IMR-90 (cell line): Measurements from ENCODE around the gene NRG4. TPM values are rescaled to one million over a fixed set of nuclear protein-coding genes. Genes with fewer than 3 reads are reported as not detected.
A peak's percentile ranks its signal among the peaks of the same experiment; 100 is the strongest.

ENCODE experiments used
- ATAC-seq: fragments of 200-7000 bp; cut with Tn5 transposase; 2 replicates; pipeline ENCODE4 v1.9.1; 2020; ENCODE audit warnings: low read depth, mild to moderate bottlenecking, moderate library complexity
- BruUV-seq: library from RNA; stranded (reverse); fragments of 400-500 nt; replicated peaks from 2 replicates; lab custom pipeline; 2021; lab: Mats Ljungman, UMichigan
- CTCF ChIA-PET: fragments of 300-600 bp; formaldehyde crosslinking; extraction: SDS; loops from one replicate; lab custom pipeline; 2021; ENCODE audit warnings: antibody characterized with exemption; lab: Yijun Ruan, JAX
- POLR2A ChIA-PET: fragments of 300-600 bp; sonication (Branson Sonifier 250); formaldehyde crosslinking; loops from one replicate; lab custom pipeline; 2022; ENCODE audit warnings: antibody characterized with exemption; ENCODE audit not compliant: unreplicated experiment; lab: Charles Lee
- DNase-seq: peaks from one replicate; pipeline ENCODE4 v3.0.0; 2013
- H2AFZ ChIP-seq: replicated peaks from 2 replicates; pipeline ENCODE3; 2013; ENCODE audit warnings: low read length, mild to moderate bottlenecking; ENCODE audit not compliant: poor library complexity
- H2AK5ac ChIP-seq: 2 replicates; pipeline ENCODE4 v1.6.1; 2013; ENCODE audit warnings: low read depth, low read length, inconsistent platforms
- H2AK9ac ChIP-seq: replicated peaks from 2 replicates; pipeline ENCODE3; 2013; ENCODE audit warnings: mild to moderate bottlenecking, low read depth, low read length, moderate library complexity; ENCODE audit not compliant: poor library complexity
- H2BK120ac ChIP-seq: 2 replicates; pipeline ENCODE4 v1.6.1; 2013; ENCODE audit warnings: low read depth, low read length, inconsistent platforms
- H2BK15ac ChIP-seq: 3 replicates; pipeline ENCODE4 v1.6.1; 2013; ENCODE audit warnings: low read depth, low read length, inconsistent platforms
- H2BK20ac ChIP-seq: 2 replicates; pipeline ENCODE4 v1.6.1; 2013; ENCODE audit warnings: low read depth, mild to moderate bottlenecking, inconsistent platforms, low read length, moderate library complexity
- H2BK5ac ChIP-seq: 2 replicates; pipeline ENCODE4 v1.6.1; 2013; ENCODE audit warnings: mild to moderate bottlenecking, low read depth, low read length, inconsistent platforms; ENCODE audit not compliant: poor library complexity, severe bottlenecking
- H3K14ac ChIP-seq: replicated peaks from 2 replicates; pipeline ENCODE4 v1.6.1; 2013; ENCODE audit warnings: low read depth, low read length, inconsistent platforms
- H3K18ac ChIP-seq: 2 replicates; pipeline ENCODE4 v1.6.1; 2013; ENCODE audit warnings: low read depth, low read length, control low read depth
- H3K23ac ChIP-seq: 2 replicates; pipeline ENCODE4 v1.6.1; 2013; ENCODE audit warnings: low read depth, low read length, inconsistent platforms
- H3K27ac ChIP-seq: 2 replicates; pipeline ENCODE4 v1.5.1; 2013; ENCODE audit warnings: mild to moderate bottlenecking, control low read depth, low read length; ENCODE audit not compliant: insufficient read depth
- H3K27me3 ChIP-seq: 2 replicates; pipeline ENCODE4 v1.6.1; 2013; ENCODE audit warnings: low read length; ENCODE audit not compliant: control insufficient read depth, insufficient read depth
- H3K36me3 ChIP-seq: 2 replicates; pipeline ENCODE4 v1.6.1; 2013; ENCODE audit warnings: low read length, mixed read lengths; ENCODE audit not compliant: control insufficient read depth, insufficient read depth
- H3K4ac ChIP-seq: 2 replicates; pipeline ENCODE4 v1.6.1; 2013; ENCODE audit warnings: low read depth, low read length, inconsistent platforms
- H3K4me1 ChIP-seq: 2 replicates; pipeline ENCODE4 v1.6.1; 2013; ENCODE audit warnings: low read length, mixed read lengths; ENCODE audit not compliant: control insufficient read depth, insufficient read depth
- H3K4me2 ChIP-seq: 2 replicates; pipeline ENCODE4 v1.6.1; 2013; ENCODE audit warnings: low read depth, mild to moderate bottlenecking, control low read depth, low read length, moderate library complexity
- H3K4me3 ChIP-seq: 2 replicates; pipeline ENCODE4 v1.5.1; 2013; ENCODE audit warnings: low read depth, mild to moderate bottlenecking, control low read depth, low read length, moderate library complexity; ENCODE audit not compliant: insufficient read depth
- H3K56ac ChIP-seq: 2 replicates; pipeline ENCODE4 v1.6.1; 2013; ENCODE audit warnings: low read length, inconsistent platforms; ENCODE audit not compliant: insufficient read depth; ENCODE audit errors: extremely low read depth
- H3K79me1 ChIP-seq, 2 experiments: 2 replicates each; pipeline ENCODE4 v1.6.1; 2013; ENCODE audit warnings: low read length in 2 of 2, inconsistent platforms in 1 of 2, low read depth in 1 of 2
- H3K9ac ChIP-seq: 2 replicates; pipeline ENCODE4 v1.6.1; 2013; ENCODE audit warnings: low read depth, low read length, control low read depth
- H3K9me1 ChIP-seq: 2 replicates; pipeline ENCODE4 v1.6.1; 2013; ENCODE audit warnings: low read length, inconsistent platforms; ENCODE audit not compliant: insufficient read depth
- H3K9me3 ChIP-seq: 2 replicates; pipeline ENCODE4 v1.6.1; 2013; ENCODE audit warnings: low read length; ENCODE audit not compliant: control insufficient read depth, insufficient read depth
- H4K20me1 ChIP-seq: 2 replicates; pipeline ENCODE4 v1.6.1; 2013; ENCODE audit warnings: low read length, inconsistent platforms; ENCODE audit not compliant: insufficient read depth
- H4K5ac ChIP-seq: 2 replicates; pipeline ENCODE4 v1.6.1; 2013; ENCODE audit warnings: mild to moderate bottlenecking, low read depth, low read length, control low read depth
- H4K8ac ChIP-seq, 2 experiments: 2 replicates each; pipeline ENCODE4 v1.6.1; 2013; ENCODE audit warnings: low read depth in 2 of 2, low read length in 2 of 2, control low read depth in 1 of 2, inconsistent platforms in 1 of 2
- H4K91ac ChIP-seq: 2 replicates; pipeline ENCODE4 v1.6.1; 2013; ENCODE audit warnings: low read depth, low read length, inconsistent platforms; ENCODE audit not compliant: insufficient read depth
- BHLHE40 ChIP-seq: fragments of 150-350 bp; IDR thresholded peaks from 2 replicates; pipeline ENCODE4 v1.6.1; 2016; ENCODE audit warnings: mild to moderate bottlenecking, low read depth, low read length
- CHD1 ChIP-seq: IDR thresholded peaks from 2 replicates; pipeline ENCODE4 v1.6.1; 2012; ENCODE audit warnings: low read depth, low read length, improper control_type of control experiment
- ELK1 ChIP-seq: fragments of 150-350 bp; IDR thresholded peaks from 2 replicates; pipeline ENCODE4 v1.6.1; 2016; ENCODE audit warnings: low read depth, mild to moderate bottlenecking, low read length, moderate library complexity, borderline replicate concordance
- FOS ChIP-seq: fragments of 150-350 bp; IDR thresholded peaks from 2 replicates; pipeline ENCODE4 v1.6.1; 2016; ENCODE audit warnings: low read depth, low read length
- MAFK ChIP-seq: IDR thresholded peaks from 2 replicates; pipeline ENCODE4 v1.6.1; 2012; ENCODE audit warnings: low read depth, low read length, improper control_type of control experiment
- MAZ ChIP-seq: IDR thresholded peaks from 2 replicates; pipeline ENCODE4 v1.6.1; 2012; ENCODE audit warnings: low read depth, mild to moderate bottlenecking, low read length, improper control_type of control experiment, moderate library complexity, borderline replicate concordance
- MXI1 ChIP-seq: IDR thresholded peaks from 2 replicates; pipeline ENCODE4 v1.6.1; 2012; ENCODE audit warnings: low read depth, mild to moderate bottlenecking, low read length, moderate library complexity, borderline replicate concordance
- NFE2L2 ChIP-seq: fragments of 150-350 bp; IDR thresholded peaks from 2 replicates; pipeline ENCODE4 v1.6.1; 2016; ENCODE audit warnings: low read depth, mild to moderate bottlenecking, low read length
- POLR2A ChIP-seq: IDR thresholded peaks from 2 replicates; pipeline ENCODE4 v1.6.1; 2012; ENCODE audit warnings: mild to moderate bottlenecking, low read depth, low read length
- RCOR1 ChIP-seq: IDR thresholded peaks from 2 replicates; pipeline ENCODE4 v1.6.1; 2012; ENCODE audit warnings: mild to moderate bottlenecking, low read length, improper control_type of control experiment; ENCODE audit not compliant: insufficient replicate concordance
- USF2 ChIP-seq: fragments of 150-350 bp; IDR thresholded peaks from 2 replicates; pipeline ENCODE4 v1.6.1; 2017; ENCODE audit warnings: mild to moderate bottlenecking, antibody characterized with exemption, low read length, low read depth
- WGBS, 2 experiments: methylation state at CpG; one replicate each; pipeline versions ENCODE4 v1.1.5 to v1.1.7; 2013; ENCODE audit warnings: missing lambda C conversion rate in 2 of 2; ENCODE audit not compliant: insufficient read length in 1 of 2; ENCODE audit errors: extremely low coverage in 2 of 2; 5-methylcytosine and 5-hydroxymethylcytosine counted together
- dilution Hi-C: fragments of 300-500 bp; cut with HindIII; formaldehyde crosslinking; loops from one replicate; pipeline ENCODE4 v1.14.3; 2018; ENCODE audit warnings: low sequenced_read_pairs; ENCODE audit not compliant: unreplicated experiment
- in situ Hi-C: fragments of 300-500 bp; cut with MboI; formaldehyde crosslinking; loops from 3 replicates; pipeline ENCODE4 v1.14.3; 2019; ENCODE audit warnings: low sequenced_read_pairs, inconsistent platforms, mixed read lengths
- intact Hi-C: fragments of 100-400 bp; cut with micrococcal nuclease; formaldehyde crosslinking; loops from 2 replicates; pipeline ENCODE4 v1.10.0; 2022
- polyA plus RNA-seq, 3 experiments: library from polyadenylated mRNA; depleted of rRNA; stranded (reverse); fragments of >200 nt; gene quantifications; 2 replicates each; pipeline ENCODE4 v1.2.3, GENCODE V29; 2012; ENCODE audit warnings: low replicate concordance in 1 of 3
- total RNA-seq: library from RNA; depleted of rRNA; stranded (reverse); fragments of >200 nt; gene quantifications from 2 replicates; pipeline ENCODE4 v1.2.3, GENCODE V29; 2012

NRG4 gene
- total and polyA plus RNA-seq, 2 of the 4 experiments (the other 2 are of a cell fraction): not detected

- Histone ChIP-seq H4K5ac (no peak overlapping the region), H2BK5ac (no peak overlapping the region), H3K9me3 (no peaks in the 10 kb centered on the region), H3K79me1 (no peaks in the 10 kb centered on the region), H2AK9ac (no peak overlapping the region), H4K20me1 (no peaks in the 10 kb centered on the region), H3K27me3 (peaks cover 8% of the 10 kb centered on the region; the same call in 1 of the 2 replicates), H2BK15ac (no peak overlapping the region), H3K4me2 (no peak overlapping the region), H3K9ac (no peak overlapping the region), H2BK20ac (no peak overlapping the region), H4K8ac (no peak overlapping the region), H3K18ac (no peak overlapping the region), H3K36me3 (no peaks in the 10 kb centered on the region), H3K4me3 (no peak overlapping the region), H3K23ac (no peak overlapping the region), H4K91ac (no peak overlapping the region), H3K4ac (no peak overlapping the region), H3K56ac (no peak overlapping the region), H3K4me1 (no peaks in the 10 kb centered on the region), H3K27ac (no peak overlapping the region), H2BK120ac (no peak overlapping the region), H2AFZ (no peak overlapping the region), H3K9me1 (no peaks in the 10 kb centered on the region), H3K14ac (no peak overlapping the region), H2AK5ac (no peak overlapping the region)
- TF ChIP-seq ELK1: no peak
- no peak for TF ChIP-seq CHD1
- TF ChIP-seq MAFK: no peak
- TF ChIP-seq POLR2A: no peak
- no peak for TF ChIP-seq MXI1
- TF ChIP-seq BHLHE40: no peak
- TF ChIP-seq FOS: no peak
- TF ChIP-seq RCOR1: no peak
- TF ChIP-seq USF2: no peak
- no peak for TF ChIP-seq NFE2L2
- TF ChIP-seq MAZ: no peak
- dilution Hi-C loops (no loop called here), in situ Hi-C loops (no loop called here), intact Hi-C loops (no loop called here)
- peak; percentile 77 for ATAC-seq
- no CpG with 5 or more reads among the region's 2 CpGs for WGBS, 2 experiments
- DNase-seq: peak; percentile 39
- ChIA-PET CTCF (interaction anchor here (0.7 kb wide), 1 partner anchor 13 kb away, joined by 3 read pairs; no protein-coding TSS in a partner anchor), POLR2A (no interaction called here)
- no TSS peak for BruUV-seq
Observed at GRCh38 chr15:75989045-75989444, 23.2 kb downstream of the NRG4 start.
